Measurements from ENCODE around the gene IMPA2.

DNA sequence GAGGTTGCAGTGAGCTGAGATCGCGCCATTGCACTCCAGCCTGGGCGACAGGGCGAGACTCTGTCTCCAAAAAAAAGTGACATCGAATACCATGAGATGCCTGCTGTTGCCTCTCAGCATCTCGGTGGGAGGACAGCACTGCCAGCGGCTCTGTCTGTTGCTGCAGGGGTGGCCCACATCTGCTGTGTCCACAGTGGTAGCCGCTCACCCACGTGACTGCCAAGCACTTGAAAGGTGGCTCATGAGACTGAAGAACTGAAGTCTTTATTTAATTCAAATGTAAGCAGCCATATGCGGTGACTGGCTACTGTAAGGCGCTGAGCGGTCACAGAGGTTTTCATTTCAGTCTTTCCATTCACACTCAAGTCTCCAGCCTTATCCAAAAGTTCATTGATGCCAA lies 25.8 kb downstream of the IMPA2 start:
- TF ChIP-seq, protein P1, sequence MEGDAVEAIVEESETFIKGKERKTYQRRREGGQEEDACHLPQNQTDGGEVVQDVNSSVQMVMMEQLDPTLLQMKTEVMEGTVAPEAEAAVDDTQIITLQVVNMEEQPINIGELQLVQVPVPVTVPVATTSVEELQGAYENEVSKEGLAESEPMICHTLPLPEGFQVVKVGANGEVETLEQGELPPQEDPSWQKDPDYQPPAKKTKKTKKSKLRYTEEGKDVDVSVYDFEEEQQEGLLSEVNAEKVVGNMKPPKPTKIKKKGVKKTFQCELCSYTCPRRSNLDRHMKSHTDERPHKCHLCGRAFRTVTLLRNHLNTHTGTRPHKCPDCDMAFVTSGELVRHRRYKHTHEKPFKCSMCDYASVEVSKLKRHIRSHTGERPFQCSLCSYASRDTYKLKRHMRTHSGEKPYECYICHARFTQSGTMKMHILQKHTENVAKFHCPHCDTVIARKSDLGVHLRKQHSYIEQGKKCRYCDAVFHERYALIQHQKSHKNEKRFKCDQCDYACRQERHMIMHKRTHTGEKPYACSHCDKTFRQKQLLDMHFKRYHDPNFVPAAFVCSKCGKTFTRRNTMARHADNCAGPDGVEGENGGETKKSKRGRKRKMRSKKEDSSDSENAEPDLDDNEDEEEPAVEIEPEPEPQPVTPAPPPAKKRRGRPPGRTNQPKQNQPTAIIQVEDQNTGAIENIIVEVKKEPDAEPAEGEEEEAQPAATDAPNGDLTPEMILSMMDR (IDR thresholded peaks at IDR 0.05) = no peak
- no peak for TF ChIP-seq POLR2A (IDR thresholded peaks at IDR 0.05)

All from body of pancreas (tissue), 4 donors.